Uterus (tissue), 4 donors: Measurements from ENCODE around the gene AMOTL1. TPM values are rescaled to one million over a fixed set of nuclear protein-coding genes. Genes with fewer than 3 reads are reported as not detected.

ENCODE experiments used
- DNase-seq, 2 donors: peaks; one replicate each; pipeline ENCODE4 v3.0.0-alpha.2; 2019 to 2020
- H3K27ac ChIP-seq, 2 donors: fragments of 200-600 bp; sonication (generic); 1 replicate in 1 of 2; 2 replicates in 1 of 2; pipeline ENCODE4 v1.5.1; 2016 to 2018
- H3K27me3 ChIP-seq, 2 donors: fragments of 200-600 bp; sonication (generic); one replicate each; pipeline ENCODE4 v1.5.1; 2018 to 2019; ENCODE audit warnings: control low read depth in 1 of 2
- H3K36me3 ChIP-seq, 2 donors: fragments of 200-600 bp; sonication (generic); one replicate each; pipeline ENCODE4 v1.5.1; 2019; ENCODE audit warnings: control low read depth in 1 of 2
- H3K4me1 ChIP-seq, 2 donors: fragments of 200-600 bp; sonication (generic); one replicate each; pipeline ENCODE4 v1.5.1; 2018 to 2019; ENCODE audit warnings: control low read depth in 1 of 2
- H3K4me3 ChIP-seq, 2 donors: fragments of 200-600 bp; sonication (generic); 1 replicate in 1 of 2; 2 replicates in 1 of 2; pipeline ENCODE4 v1.5.1; 2018 to 2019; ENCODE audit warnings: mild to moderate bottlenecking in 1 of 2
- H3K9me3 ChIP-seq, 2 donors: fragments of 200-600 bp; sonication (generic); one replicate each; pipeline ENCODE4 v1.5.1; 2019; ENCODE audit warnings: control low read depth in 1 of 2
- CTCF ChIP-seq, 4 experiments: fragments of 200-600 bp in 2 of 4; fragments of 450-650 bp in 2 of 4; sonication (generic) in 2 of 4; IDR thresholded peaks; one replicate each; pipeline ENCODE4 v1.5.1; 2016 to 2019; ENCODE audit warnings: antibody characterized with exemption in 4 of 4, mild to moderate bottlenecking in 2 of 4, moderate library complexity in 1 of 4
- POLR2A ChIP-seq, 2 donors: fragments of 450-650 bp; IDR thresholded peaks; one replicate each; pipeline ENCODE4 v1.6.1; 2016; ENCODE audit warnings: antibody characterized with exemption in 2 of 2, mild to moderate bottlenecking in 1 of 2, moderate library complexity in 1 of 2
- intact Hi-C: fragments of 100-400 bp; cut with DNase I; formaldehyde crosslinking; loops from one replicate; pipeline ENCODE4 v1.15.1; 2023; ENCODE audit warnings: low total_unique reads
- total RNA-seq, 4 donors: library from RNA; depleted of rRNA in 3 of 4; stranded (reverse); fragments of >200 nt in 3 of 4; gene quantifications; one replicate each; pipeline versions ENCODE4 v1.1.0 to v1.2.4, GENCODE V29; 2014 to 2023
- donor health status: DM: yes; HTN: yes; CAD: no.

The AMOTL1 gene
- total RNA-seq, 4 donors from 2014 or later, result 20.6 to 107 (median 41.5) TPM

DNA sequence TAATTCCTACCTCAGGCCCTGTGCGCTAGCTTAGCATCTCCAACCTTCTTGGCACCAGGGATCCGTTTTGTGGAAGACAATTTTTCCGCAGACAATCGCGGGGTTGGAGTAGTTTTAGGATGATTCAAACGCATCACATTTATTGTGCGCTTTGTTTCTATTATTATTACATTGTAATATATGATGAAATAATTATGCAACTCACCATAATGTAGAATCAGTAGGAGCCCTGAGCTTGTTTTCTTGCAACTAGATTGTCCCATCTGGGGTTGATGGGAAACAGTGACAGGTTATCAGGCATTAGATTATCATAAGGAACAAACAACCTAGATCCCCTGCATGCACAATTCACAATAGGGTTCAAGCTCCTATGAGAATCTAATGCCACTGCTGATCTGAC, 52.3 kb downstream of the AMOTL1 start:
- H3K4me1 ChIP-seq, result no peaks in the 10 kb centered on the region

GRCh38 chr11:94821439-94821838, 53.3 kb downstream of the AMOTL1 start:
- no peak for DNase-seq
- Histone ChIP-seq H3K27ac (no peak overlapping the region), H3K4me3 (no peak overlapping the region), H3K9me3 (no peaks in the 10 kb centered on the region), H3K27me3 (no peaks in the 10 kb centered on the region), H3K36me3 (no peaks in the 10 kb centered on the region), H3K4me1 (no peaks in the 10 kb centered on the region)
- TF ChIP-seq POLR2A (IDR thresholded peaks at IDR 0.05), result no peak
- no peak for TF ChIP-seq CTCF (IDR thresholded peaks at IDR 0.05)
- intact Hi-C loops, result no loop called here

More for the DNA sequence above, 52.3 kb downstream of the AMOTL1 start:
- no peak for TF ChIP-seq CTCF (IDR thresholded peaks at IDR 0.05)
- TF ChIP-seq POLR2A (IDR thresholded peaks at IDR 0.05), result no peak
- H3K36me3 ChIP-seq, result no peaks in the 10 kb centered on the region
- no peak for DNase-seq
- intact Hi-C loops, result no loop called here
- H3K27ac ChIP-seq, result no peak overlapping the region
- no peaks in the 10 kb centered on the region for H3K27me3 ChIP-seq
- H3K4me3 ChIP-seq, result no peak overlapping the region
- H3K9me3 ChIP-seq, result no peaks in the 10 kb centered on the region

DNA sequence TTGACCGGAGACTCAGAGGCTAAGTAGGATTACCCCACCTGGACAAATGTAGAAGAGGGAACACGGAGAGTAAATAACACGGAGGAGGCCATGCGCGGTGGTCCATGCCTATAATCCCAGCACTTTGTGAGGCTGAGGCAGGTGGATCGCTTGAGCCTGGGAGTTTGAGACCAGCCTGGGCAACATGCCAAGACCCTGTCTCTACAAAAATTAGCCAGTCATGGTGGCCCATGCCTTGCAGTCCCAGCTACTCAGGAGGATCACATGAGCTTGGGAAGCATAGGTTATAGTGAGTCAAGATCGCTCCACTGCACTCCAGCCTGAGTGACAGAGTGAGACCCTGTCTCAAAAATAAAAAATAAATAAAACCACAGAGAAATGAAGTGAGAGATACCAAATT, 53.9 kb downstream of the AMOTL1 start:
- no peaks in the 10 kb centered on the region for H3K36me3 ChIP-seq
- no peaks in the 10 kb centered on the region for H3K27me3 ChIP-seq
- no peaks in the 10 kb centered on the region for H3K4me1 ChIP-seq
- DNase-seq, result no peak
- H3K9me3 ChIP-seq, result no peaks in the 10 kb centered on the region
- H3K27ac ChIP-seq, result no peak overlapping the region
- H3K4me3 ChIP-seq, result no peak overlapping the region
- TF ChIP-seq POLR2A (IDR thresholded peaks at IDR 0.05), result no peak
- no peak for TF ChIP-seq CTCF (IDR thresholded peaks at IDR 0.05)
- intact Hi-C loops, result no loop called here

DNA sequence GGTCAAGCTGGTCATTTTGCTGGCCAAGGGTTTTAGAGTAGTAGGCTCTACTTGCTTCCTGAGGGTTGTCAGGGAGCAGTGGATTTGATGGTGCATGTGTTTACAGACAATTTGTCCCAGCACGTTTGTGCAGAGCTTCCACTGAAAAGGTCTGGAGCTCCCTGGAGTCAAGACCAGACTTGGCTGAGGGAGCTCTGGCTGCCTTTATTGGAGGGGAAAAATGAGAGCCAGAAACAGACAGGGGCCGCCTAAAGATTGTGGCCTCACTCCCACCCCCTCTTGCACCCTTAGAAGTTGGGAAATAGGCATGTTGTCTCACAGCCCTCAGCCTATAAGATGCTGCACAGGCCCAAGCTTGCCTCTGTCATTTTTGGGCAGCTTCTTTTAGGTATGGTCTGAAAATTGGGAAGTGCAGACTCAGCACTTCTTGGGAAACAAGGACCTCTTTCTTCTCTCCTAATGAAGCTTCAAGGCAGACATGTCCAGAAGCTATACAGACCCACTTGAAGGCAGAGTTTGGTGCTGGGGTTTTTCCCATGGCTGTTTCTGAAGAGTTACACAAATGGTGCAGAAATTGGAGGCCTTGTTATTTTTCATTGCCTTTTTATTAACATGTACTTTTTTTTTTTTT, 55.1 kb downstream of the AMOTL1 start:
- Histone ChIP-seq H3K36me3 (no peaks in the 10 kb centered on the region), H3K27me3 (no peaks in the 10 kb centered on the region), H3K4me1 (no peaks in the 10 kb centered on the region), H3K27ac (no peak overlapping the region), H3K9me3 (no peaks in the 10 kb centered on the region), H3K4me3 (no peak overlapping the region)
- TF ChIP-seq CTCF (IDR thresholded peaks at IDR 0.05), result no peak
- TF ChIP-seq POLR2A (IDR thresholded peaks at IDR 0.05), result no peak
- intact Hi-C loops, result no loop called here
- no peak for DNase-seq

DNA sequence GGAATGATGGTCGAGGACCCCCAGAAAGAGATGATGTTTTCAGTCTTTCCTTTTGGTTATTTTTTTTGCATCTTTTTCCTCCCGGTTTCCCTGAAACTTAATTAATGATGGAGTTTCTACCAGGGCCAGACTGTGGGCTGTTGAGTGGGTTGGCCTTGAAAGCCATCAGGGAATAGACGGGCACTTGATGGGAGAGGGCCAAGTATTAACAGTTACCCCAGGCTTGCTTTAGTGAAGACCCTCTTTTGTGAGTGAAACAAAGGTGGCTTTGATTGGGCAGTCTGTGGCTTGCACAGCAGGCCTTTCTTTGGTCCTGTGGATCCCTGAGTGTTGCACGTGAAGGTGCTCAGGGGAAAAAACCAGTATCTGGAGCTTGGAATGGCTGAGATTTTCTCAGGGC, 56.9 kb downstream of the AMOTL1 start:
- no peak for TF ChIP-seq CTCF (IDR thresholded peaks at IDR 0.05)
- TF ChIP-seq POLR2A (IDR thresholded peaks at IDR 0.05), result no peak
- no peaks in the 10 kb centered on the region for H3K36me3 ChIP-seq
- H3K4me1 ChIP-seq, result no peaks in the 10 kb centered on the region
- no peak overlapping the region for H3K4me3 ChIP-seq
- H3K27ac ChIP-seq, result no peak overlapping the region
- H3K27me3 ChIP-seq, result no peaks in the 10 kb centered on the region
- H3K9me3 ChIP-seq, result no peaks in the 10 kb centered on the region
- DNase-seq, result no peak
- intact Hi-C loops, result no loop called here
